Fibroblast of pulmonary artery (primary cell): ENCODE results near the gene LYRM2.
"Not testable (repeated sequence)": the region's sequence is repeated elsewhere in the genome, so short reads cannot be mapped to it uniquely, and the experiment has no call there.

Experiments
- DNase-seq: peaks from one replicate; pipeline ENCODE4 v3.0.0-alpha.2; 2010; ENCODE audit warnings: low read depth
- H3K4me3 ChIP-seq: replicated peaks from 2 replicates; pipeline ENCODE4 v1.5.1; 2011; ENCODE audit warnings: low read depth, mild to moderate bottlenecking, control low read depth, low read length, moderate library complexity
- CTCF ChIP-seq: IDR thresholded peaks from 2 replicates; pipeline ENCODE4 v1.5.1; 2011; ENCODE audit warnings: mild to moderate bottlenecking, control low read depth, low read length, inconsistent platforms; ENCODE audit errors: missing control alignments

LYRM2 gene

GRCh38 chr6:89650579-89650978 is 12.0 kb upstream of the LYRM2 start:
- DNase-seq: no peak
- no peak for TF ChIP-seq CTCF
- no peak overlapping the region for H3K4me3 ChIP-seq

GRCh38 chr6:89649682-89650081 is 11.1 kb upstream of the LYRM2 start:
- no peak overlapping the region for H3K4me3 ChIP-seq
- no peak for DNase-seq
- TF ChIP-seq CTCF: no peak

- no peak for DNase-seq
- H3K4me3 ChIP-seq: no peak overlapping the region
- no peak for TF ChIP-seq CTCF
Measured at GRCh38 chr6:89644864-89645263, 6.3 kb upstream of the LYRM2 start.

GRCh38 chr6:89643406-89643805 is 4.9 kb upstream of the LYRM2 start:
- TF ChIP-seq CTCF: no peak
- H3K4me3 ChIP-seq: no peak overlapping the region
- DNase-seq: no peak

- no peak for TF ChIP-seq CTCF
- no peak overlapping the region for H3K4me3 ChIP-seq
- DNase-seq: no peak
Measured at GRCh38 chr6:89642956-89643355, 4.4 kb upstream of the LYRM2 start.

- DNase-seq, H3K4me3 ChIP-seq: not testable (repeated sequence)
Measured at GRCh38 chr6:89641581-89641980, 3.0 kb upstream of the LYRM2 start.

GRCh38 chr6:89640804-89641203 is 2.3 kb upstream of the LYRM2 start:
- TF ChIP-seq CTCF: no peak
- no peak overlapping the region for H3K4me3 ChIP-seq
- DNase-seq: peak; percentile 6

GRCh38 chr6:89637960-89638319 is 607 bp downstream of the LYRM2 start:
- DNase-seq: no peak
- H3K4me3 ChIP-seq: peak overlapping the region; percentile 67
- TF ChIP-seq CTCF: no peak

- DNase-seq, H3K4me3 ChIP-seq: not testable (repeated sequence)
Measured at GRCh38 chr6:89636412-89636811, 2.1 kb downstream of the LYRM2 start.
